ENCODE data around the gene GPR162. TPM values are rescaled to one million over a fixed set of nuclear protein-coding genes. Genes with fewer than 3 reads are reported as not detected.
"Not testable (repeated sequence)": the region's sequence is repeated elsewhere in the genome, so short reads cannot be mapped to it uniquely, and the experiment has no call there.

GPR162 gene
- total RNA-seq, 1 donor from 2014 or later: 21.5 TPM

GRCh38 chr12:6863586-6864321 is 42.1 kb downstream of the GPR162 start:
- Histone ChIP-seq H3K4me3 (no peak overlapping the region), H3K36me3 (peaks cover 73% of the 10 kb centered on the region), H3K27me3 (ENCODE audit: low read depth) (no peaks in the 10 kb centered on the region), H3K4me1 (peaks cover 11% of the 10 kb centered on the region), H3K27ac (no peak overlapping the region), H3K9me3 (no peaks in the 10 kb centered on the region)
- no peak for DNase-seq
- TF ChIP-seq CTCF (IDR thresholded peaks at IDR 0.05): no peak
- intact Hi-C loops (cut with DNase I): no loop called here
- no peak for ATAC-seq

GRCh38 chr12:6865307-6865706 is 43.7 kb downstream of the GPR162 start:
- ATAC-seq; DNase-seq; H3K4me3 ChIP-seq; H3K27me3 ChIP-seq (ENCODE audit: low read depth); intact Hi-C loops (cut with DNase I); H3K27ac ChIP-seq; H3K9me3 ChIP-seq: not testable (repeated sequence)
- H3K4me1 ChIP-seq: peaks cover 27% of the 10 kb centered on the region
- peaks cover 72% of the 10 kb centered on the region for H3K36me3 ChIP-seq

GRCh38 chr12:6866163-6866919 is 44.7 kb downstream of the GPR162 start:
- DNase-seq (no peak), ATAC-seq (no peak)
- Histone ChIP-seq H3K4me1 (peaks cover 37% of the 10 kb centered on the region), H3K9me3 (no peaks in the 10 kb centered on the region), H3K27ac (peak overlapping the region; percentile 98), H3K4me3 (peak overlapping the region; percentile 98), H3K36me3 (peaks cover 72% of the 10 kb centered on the region), H3K27me3 (ENCODE audit: low read depth) (no peaks in the 10 kb centered on the region)
- intact Hi-C loops (cut with DNase I): no loop called here
- no peak for TF ChIP-seq CTCF (IDR thresholded peaks at IDR 0.05)

GRCh38 chr12:6866920-6867412 is 45.3 kb downstream of the GPR162 start:
- H3K36me3 ChIP-seq: peaks cover 70% of the 10 kb centered on the region
- intact Hi-C loops (cut with DNase I): no loop called here
- H3K4me1 ChIP-seq: peaks cover 43% of the 10 kb centered on the region
- TF ChIP-seq CTCF (IDR thresholded peaks at IDR 0.05): no peak
- DNase-seq (peak; percentile 91), ATAC-seq (peak; percentile 13 to 30)
- H3K4me3 ChIP-seq: peak overlapping the region; percentile 98
- H3K9me3 ChIP-seq: no peaks in the 10 kb centered on the region
- no peaks in the 10 kb centered on the region for H3K27me3 ChIP-seq (ENCODE audit: low read depth)
- peak overlapping the region; percentile 98 for H3K27ac ChIP-seq

GRCh38 chr12:6867413-6868210 is 46.0 kb downstream of the GPR162 start, which contains the start of gene TPI1:
TPI1 (plus strand) TSS chr12:6867531; CDS start chr12:6867567, 36 bp downstream.
- Histone ChIP-seq H3K4me1 (peaks cover 47% of the 10 kb centered on the region), H3K4me3 (peak within 1 kb of the TSS; percentile 98), H3K9me3 (no peaks in the 10 kb centered on the region), H3K27ac (peak within 1 kb of the TSS; percentile 98), H3K27me3 (ENCODE audit: low read depth) (no peaks in the 10 kb centered on the region), H3K36me3 (peaks cover 63% of the 10 kb centered on the region)
- peak; percentile 7 for TF ChIP-seq CTCF (IDR thresholded peaks at IDR 0.05)
- DNase-seq: peak; percentile 76
- peak; percentile 91 to 92 for ATAC-seq
- intact Hi-C loops (cut with DNase I): no loop called here

Data from lower lobe of right lung (tissue), 2 donors.